ENCODE data around the gene RABGAP1L. TPM values are rescaled to one million over a fixed set of nuclear protein-coding genes. Genes with fewer than 3 reads are reported as not detected.

RABGAP1L gene
- total and polyA plus RNA-seq, 5 experiments from 2014 or later, result 36.8 to 93.6 (median 59.8) TPM

DNA sequence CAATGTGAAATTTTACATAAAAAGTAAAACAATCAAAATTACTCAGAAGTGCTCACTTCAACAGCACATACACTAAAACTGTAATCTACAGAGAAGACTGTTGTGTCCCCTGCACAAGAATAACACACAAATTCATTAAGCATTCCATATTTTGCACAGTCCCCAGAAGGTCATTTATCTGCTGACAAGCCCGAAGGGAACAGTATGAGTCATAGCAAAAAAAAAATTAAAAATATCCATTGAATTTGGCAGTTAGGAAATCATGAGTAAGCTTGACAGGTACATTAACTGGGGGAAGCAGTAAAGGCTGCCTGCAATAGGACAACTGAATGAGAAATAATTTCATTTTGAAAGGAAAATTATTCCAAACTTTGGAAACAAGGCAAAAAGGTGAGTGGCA is 837.2 kb downstream of the RABGAP1L start:
- Mint-ChIP-seq H3K9me3 (no peaks in the 10 kb centered on the region), H3K36me3 (peaks cover 0 to 6% (median 0%) of the 10 kb centered on the region in 3 donors), H3K27ac (peak overlapping the region in 1 of 10 donors; percentile 28), H3K4me1 (peaks cover 13 to 21% (median 17%) of the 10 kb centered on the region in 4 donors), H3K4me3 (peak overlapping the region in 1 of 10 donors; percentile 24), H3K27me3 (no peaks in the 10 kb centered on the region)
- DNase-seq (no peak), ATAC-seq (no peak)
- POLR2A ChIA-PET, result interaction anchor here (0.6 to 6.3 kb wide), 2 partner anchors 29 to 48 kb away, joined by 7 to 204 read pairs; no protein-coding TSS in a partner anchor

DNA sequence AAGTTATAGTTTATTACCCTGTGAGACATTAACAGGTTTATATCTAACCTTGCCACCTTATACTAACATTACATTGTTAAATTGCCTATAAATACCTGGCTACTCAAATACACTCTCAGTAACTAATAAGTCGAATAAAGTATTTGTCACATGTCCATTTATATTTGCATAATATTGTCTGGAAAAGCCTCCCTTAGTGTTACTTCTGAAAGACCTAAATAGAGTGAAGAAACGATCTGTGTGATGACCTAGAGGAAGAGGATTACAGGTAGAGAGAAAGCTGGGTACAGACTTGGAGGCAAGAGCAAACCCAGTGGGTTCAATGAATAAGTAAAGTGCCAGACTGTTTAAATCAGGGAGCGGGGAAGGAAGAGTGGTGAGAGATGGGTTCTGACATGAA is 837.7 kb downstream of the RABGAP1L start:
- Mint-ChIP-seq H3K36me3 (peaks cover 0 to 6% (median 0%) of the 10 kb centered on the region in 3 donors), H3K4me3 (peak overlapping the region in 3 of 10 donors; percentile 3 to 52 (median 18)), H3K27me3 (no peaks in the 10 kb centered on the region), H3K9me3 (no peaks in the 10 kb centered on the region), H3K27ac (peak overlapping the region in 4 of 10 donors; percentile 55 to 90 (median 69)), H3K4me1 (peaks cover 14 to 27% (median 21%) of the 10 kb centered on the region in 4 donors)
- ATAC-seq (no peak), DNase-seq (no peak)
- POLR2A ChIA-PET, result interaction anchor here (0.6 to 6.3 kb wide), 2 partner anchors 29 to 49 kb away, joined by 7 to 204 read pairs; no protein-coding TSS in a partner anchor

DNA sequence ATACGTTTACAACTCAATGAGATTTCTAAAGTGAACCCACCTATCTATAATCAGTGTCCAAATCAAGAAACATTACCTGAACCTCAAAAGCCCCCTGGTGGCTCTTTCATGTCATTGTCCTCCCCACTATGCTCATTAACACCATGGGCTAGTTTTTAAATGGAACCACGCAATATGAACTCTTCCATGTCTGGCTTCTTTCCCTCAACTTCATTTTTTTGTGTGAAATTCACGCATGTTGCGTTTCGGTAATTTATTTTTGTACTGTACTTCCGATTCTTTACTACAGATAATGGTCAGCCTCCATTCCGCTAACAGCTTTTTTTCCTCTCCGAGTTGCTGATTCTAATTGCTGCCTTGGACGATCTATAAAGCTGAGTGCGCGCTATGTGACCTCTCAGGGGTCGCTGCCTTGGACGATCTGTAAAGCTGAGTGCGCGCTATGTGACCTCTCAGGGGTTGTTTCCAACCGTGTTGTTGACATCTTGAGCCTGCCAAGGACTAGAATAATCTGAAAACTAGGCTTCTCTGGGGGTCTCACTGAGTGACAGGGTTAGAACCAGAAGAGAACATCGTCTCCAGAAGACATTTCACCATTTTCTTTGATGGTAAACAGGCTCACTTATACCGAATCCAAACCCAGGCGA is 839.4 kb downstream of the RABGAP1L start:
- Mint-ChIP-seq H3K27ac (no peak overlapping the region), H3K27me3 (no peaks in the 10 kb centered on the region), H3K4me3 (no peak overlapping the region), H3K4me1 (peaks cover 21 to 42% (median 35%) of the 10 kb centered on the region in 4 donors), H3K9me3 (no peaks in the 10 kb centered on the region), H3K36me3 (peaks cover 0 to 9% (median 0%) of the 10 kb centered on the region in 3 donors)
- POLR2A ChIA-PET, result interaction anchor here (0.6 to 6.3 kb wide), 33 partner anchors 9 to 1521 kb away, joined by 3 to 204 read pairs (median 6); partner anchors contain the start of genes GAS5, KLHL20, MRPS14 and PRDX6
- ATAC-seq (peak; percentile 0 to 3), DNase-seq (peak in 9 of 10 donors; percentile 30 to 79 (median 51))

- Mint-ChIP-seq H3K27me3 (no peaks in the 10 kb centered on the region), H3K4me1 (peaks cover 21 to 48% (median 38%) of the 10 kb centered on the region in 4 donors), H3K4me3 (no peak overlapping the region)
Observed at GRCh38 chr1:174999216-174999935, 840.1 kb downstream of the RABGAP1L start.

GRCh38 chr1:174999936-175000696 is 840.8 kb downstream of the RABGAP1L start, which contains the start of gene CACYBP:
Gene CACYBP (plus strand): TSS chr1:174999947. CDS start chr1:175000181, 234 bp downstream.
- H3K36me3 Mint-ChIP-seq, result peaks cover 0 to 18% (median 0%) of the 10 kb centered on the region in 3 donors

More at GRCh38 chr1:174999216-174999935, 840.1 kb downstream of the RABGAP1L start:
- Mint-ChIP-seq H3K27ac (no peak overlapping the region), H3K36me3 (peaks cover 0 to 13% (median 0%) of the 10 kb centered on the region in 3 donors), H3K9me3 (no peaks in the 10 kb centered on the region)
- POLR2A ChIA-PET, result interaction anchor here (0.6 to 6.3 kb wide), 38 partner anchors 10 to 1522 kb away, joined by 3 to 204 read pairs (median 6); partner anchors contain the start of genes CENPL, DARS2, GAS5 and KLHL20
- peak; percentile 76 to 79 for ATAC-seq
- peak; percentile 97 to 99 (median 98) for DNase-seq

DNA sequence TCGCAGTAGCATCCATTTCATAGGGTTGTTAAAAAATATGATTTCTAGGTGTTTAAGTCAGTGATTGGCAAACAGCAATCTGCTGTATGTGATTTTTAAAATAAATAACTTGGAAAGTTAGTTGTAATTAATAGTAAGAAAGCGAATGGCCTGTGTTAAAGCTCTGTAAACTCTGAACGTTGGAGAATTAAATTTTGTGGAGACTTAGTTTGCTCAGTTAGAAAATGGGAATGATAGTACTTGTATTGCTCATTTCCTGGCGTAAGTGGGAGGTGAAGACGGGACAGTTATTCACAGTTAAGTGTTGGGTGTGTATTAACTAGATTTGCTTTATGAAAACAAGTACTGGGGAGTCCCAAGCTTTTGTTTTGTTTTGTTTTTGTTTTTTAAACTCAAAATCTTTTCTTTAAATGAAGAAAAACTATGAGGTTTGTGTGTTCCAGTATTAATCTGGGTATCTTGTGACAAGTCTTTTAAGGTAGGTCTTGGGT is 841.4 kb downstream of the RABGAP1L start:
- H3K27me3 Mint-ChIP-seq, result no peaks in the 10 kb centered on the region
- H3K4me3 Mint-ChIP-seq, result no peak overlapping the region
- no peak for DNase-seq
- H3K36me3 Mint-ChIP-seq, result peaks cover 0 to 24% (median 0%) of the 10 kb centered on the region in 3 donors
- ATAC-seq, result no peak
- H3K4me1 Mint-ChIP-seq, result peaks cover 24 to 55% (median 47%) of the 10 kb centered on the region in 4 donors
- H3K27ac Mint-ChIP-seq, result peak overlapping the region in 3 of 10 donors; percentile 91
- POLR2A ChIA-PET, result interaction anchor here (0.7 to 6.3 kb wide), 12 partner anchors 11 to 1523 kb away, joined by 3 to 204 read pairs (median 20); partner anchors contain the start of genes GAS5, MRPS14, PRDX6 and ZBTB37
- no peaks in the 10 kb centered on the region for H3K9me3 Mint-ChIP-seq

More at GRCh38 chr1:174999936-175000696, 840.8 kb downstream of the RABGAP1L start, which contains the start of gene CACYBP:
- POLR2A ChIA-PET, result interaction anchor here (0.7 to 6.3 kb wide), 30 partner anchors 11 to 1523 kb away, joined by 3 to 204 read pairs (median 6); partner anchors contain the start of genes CENPL, DARS2, GAS5 and KLHL20
- peak; percentile 2 to 74 for ATAC-seq
- no peak within 1 kb of the TSS for H3K4me3 Mint-ChIP-seq
- peak in 1 of 10 donors; percentile 29 for DNase-seq
- H3K9me3 Mint-ChIP-seq, result no peaks in the 10 kb centered on the region
- no peaks in the 10 kb centered on the region for H3K27me3 Mint-ChIP-seq
- H3K4me1 Mint-ChIP-seq, result peaks cover 22 to 50% (median 41%) of the 10 kb centered on the region in 4 donors
- H3K27ac Mint-ChIP-seq, result peak within 1 kb of the TSS in 3 of 10 donors; percentile 91

DNA sequence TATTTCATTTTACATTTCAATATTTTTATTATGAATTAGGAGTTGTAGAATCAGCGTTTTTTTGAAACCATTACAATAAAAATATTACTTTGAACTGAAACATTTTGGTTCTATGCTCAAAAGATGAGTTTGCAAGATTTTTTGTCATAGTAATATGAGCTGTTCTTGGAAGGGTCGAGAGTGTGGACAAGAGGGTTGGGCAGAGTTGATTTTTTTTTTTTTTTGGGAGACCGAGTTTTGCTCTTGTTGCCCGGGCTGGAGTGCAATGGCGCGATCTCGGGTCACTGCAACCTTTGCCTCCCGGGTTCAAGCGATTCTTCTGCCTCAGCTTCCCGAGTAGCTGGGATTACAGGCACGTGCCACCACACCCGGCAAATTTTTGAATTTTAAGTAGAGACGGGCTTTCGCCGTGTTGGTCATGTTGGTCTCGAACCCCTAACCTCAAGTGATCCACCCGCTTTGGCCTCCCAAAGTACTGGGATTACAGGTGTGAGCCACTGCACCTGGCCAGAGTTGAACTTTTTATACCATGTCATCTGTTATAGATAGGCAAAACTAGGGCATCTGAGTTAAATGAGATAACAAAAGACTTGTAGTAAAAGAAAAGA is 843.7 kb downstream of the RABGAP1L start:
- H3K4me3 Mint-ChIP-seq, result peak overlapping the region in 7 of 10 donors; percentile 8 to 41 (median 16)
- DNase-seq (no peak), ATAC-seq (no peak)
- peaks cover 0 to 34% (median 3%) of the 10 kb centered on the region in 3 donors for H3K36me3 Mint-ChIP-seq
- H3K4me1 Mint-ChIP-seq, result peaks cover 21 to 50% (median 48%) of the 10 kb centered on the region in 4 donors
- H3K9me3 Mint-ChIP-seq, result no peaks in the 10 kb centered on the region
- POLR2A ChIA-PET, result interaction anchor here (1.5 kb wide), 1 partner anchor 20 kb away, joined by 9 read pairs; the partner anchor contains the start of gene MRPS14
- H3K27me3 Mint-ChIP-seq, result no peaks in the 10 kb centered on the region
- peak overlapping the region in 9 of 10 donors; percentile 12 to 84 (median 59) for H3K27ac Mint-ChIP-seq

- no peaks in the 10 kb centered on the region for H3K9me3 Mint-ChIP-seq
- H3K27ac Mint-ChIP-seq, result peak overlapping the region in 9 of 10 donors; percentile 12 to 84 (median 58)
- no peak for ATAC-seq
- H3K36me3 Mint-ChIP-seq, result peaks cover 0 to 39% (median 3%) of the 10 kb centered on the region in 3 donors
- H3K27me3 Mint-ChIP-seq, result no peaks in the 10 kb centered on the region
- POLR2A ChIA-PET, result interaction anchor here (1.5 kb wide), 1 partner anchor 20 kb away, joined by 9 read pairs; the partner anchor contains the start of gene MRPS14
- DNase-seq, result no peak
- peak overlapping the region in 6 of 10 donors; percentile 1 to 39 (median 14) for H3K4me3 Mint-ChIP-seq
- H3K4me1 Mint-ChIP-seq, result peaks cover 24 to 49% (median 48%) of the 10 kb centered on the region in 4 donors
Observed at GRCh38 chr1:175003521-175003920, 844.2 kb downstream of the RABGAP1L start.

- no peak for DNase-seq
- Mint-ChIP-seq H3K9me3 (no peaks in the 10 kb centered on the region), H3K36me3 (peaks cover 0 to 54% (median 3%) of the 10 kb centered on the region in 3 donors), H3K4me1 (peaks cover 27 to 52% (median 49%) of the 10 kb centered on the region in 4 donors), H3K27ac (peak overlapping the region in 8 of 10 donors; percentile 3 to 85 (median 52)), H3K27me3 (no peaks in the 10 kb centered on the region), H3K4me3 (peak overlapping the region in 1 of 10 donors; percentile 17)
- no peak for ATAC-seq
- POLR2A ChIA-PET, result no interaction called here
Observed at GRCh38 chr1:175005085-175005783, 845.9 kb downstream of the RABGAP1L start.

GRCh38 chr1:175009532-175009931 is 850.2 kb downstream of the RABGAP1L start:
- no peak for DNase-seq
- H3K4me3 Mint-ChIP-seq, result no peak overlapping the region
- POLR2A ChIA-PET, result interaction anchor here (0.7 kb wide), 1 partner anchor 30 kb away, joined by 8 read pairs; no protein-coding TSS in a partner anchor
- H3K4me1 Mint-ChIP-seq, result peaks cover 10 to 20% (median 13%) of the 10 kb centered on the region in 4 donors
- H3K9me3 Mint-ChIP-seq, result no peaks in the 10 kb centered on the region
- H3K27me3 Mint-ChIP-seq, result no peaks in the 10 kb centered on the region
- ATAC-seq, result no peak
- H3K36me3 Mint-ChIP-seq, result peaks cover 3 to 88% (median 13%) of the 10 kb centered on the region in 3 donors
- no peak overlapping the region for H3K27ac Mint-ChIP-seq

Data from naive thymus-derived CD8-positive, alpha-beta T cell (primary cell).